GM18873 (cell line): Measurements from ENCODE around the gene FYB1.

ENCODE experiments used
- ATAC-seq: cut with Tn5 transposase; IDR thresholded peaks from one replicate; pipeline ENCODE4 v1.9.1; 2021; ENCODE audit warnings: mild to moderate bottlenecking, moderate library complexity, moderate number of reproducible peaks; ENCODE audit not compliant: unreplicated experiment, low FRiP score

FYB1 gene

DNA sequence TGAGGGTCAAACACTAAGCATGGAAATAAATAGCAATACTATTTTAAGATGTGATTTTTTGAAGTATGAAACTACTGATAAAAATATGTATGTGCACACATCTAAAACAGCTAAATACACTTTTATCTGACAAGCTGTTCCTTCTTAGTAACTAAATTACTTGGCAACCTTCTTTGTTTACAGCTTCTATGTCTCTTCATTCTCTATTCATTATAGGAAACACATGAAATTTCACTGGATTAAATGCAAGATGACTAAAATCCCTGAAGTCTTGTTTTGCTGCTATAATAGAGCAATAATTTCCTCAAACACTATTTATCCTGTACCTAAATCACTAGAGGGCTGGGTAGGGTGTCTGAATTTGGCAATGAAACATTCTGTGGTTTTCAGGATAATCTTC, 156.8 kb downstream of the FYB1 start:
- ATAC-seq = no peak

DNA sequence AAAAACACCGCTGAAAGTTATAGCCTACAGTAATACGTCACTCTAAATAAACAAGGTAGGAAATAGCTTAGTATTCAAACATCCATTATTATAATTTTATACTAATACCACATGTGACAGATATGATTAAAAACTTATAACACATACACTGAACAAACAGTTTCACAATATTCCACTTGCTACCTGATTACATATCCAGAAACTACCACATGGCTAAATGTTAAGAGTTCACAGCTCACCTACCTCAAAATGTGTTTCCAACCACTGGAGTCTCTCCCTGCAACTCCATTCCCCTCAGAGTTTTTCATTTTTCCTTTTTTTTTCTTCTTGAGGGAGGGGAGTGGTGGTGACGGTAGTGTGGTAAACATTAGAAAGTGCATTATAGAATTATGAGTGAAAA, 157.3 kb downstream of the FYB1 start:
- ATAC-seq = no peak

- ATAC-seq = no peak
These were observed 160.3 kb downstream of the FYB1 start for GRCh38 chr5:39059064-39059463.

DNA sequence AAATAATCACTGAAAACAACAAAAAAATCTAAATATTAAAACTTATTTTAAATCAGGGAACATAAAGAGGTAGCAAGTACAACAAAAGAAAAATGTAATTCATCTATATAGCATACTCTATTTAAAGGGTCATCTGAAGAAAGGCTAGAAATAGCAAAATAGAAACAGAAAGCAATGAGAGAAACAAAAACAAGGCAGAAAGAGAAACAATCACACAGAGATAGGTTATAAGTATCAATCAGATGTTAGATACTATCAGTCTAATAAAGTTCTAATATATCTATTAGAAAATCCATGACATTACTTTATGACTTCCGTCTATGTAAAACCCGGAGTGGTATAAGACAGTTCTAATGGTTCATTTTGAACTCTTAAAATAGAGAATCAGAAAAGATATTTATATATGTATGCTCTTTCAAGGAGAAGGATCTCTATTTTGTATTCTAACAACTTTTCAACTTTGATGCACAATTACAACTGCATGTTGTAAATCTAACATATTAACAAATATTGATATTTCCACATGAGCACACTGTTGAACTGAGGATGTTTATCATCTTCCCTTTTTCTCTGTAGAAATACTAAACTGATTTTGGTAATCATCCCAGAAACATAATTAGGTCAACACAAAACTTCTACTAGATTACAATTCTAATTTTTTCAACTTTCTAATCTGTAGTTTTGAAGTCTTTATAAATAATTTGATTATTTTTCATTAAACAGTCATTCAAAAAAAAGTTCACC, 161.0 kb downstream of the FYB1 start:
- ATAC-seq = peak; percentile 79

GRCh38 chr5:39057734-39058133, 161.6 kb downstream of the FYB1 start:
- ATAC-seq = no peak

DNA sequence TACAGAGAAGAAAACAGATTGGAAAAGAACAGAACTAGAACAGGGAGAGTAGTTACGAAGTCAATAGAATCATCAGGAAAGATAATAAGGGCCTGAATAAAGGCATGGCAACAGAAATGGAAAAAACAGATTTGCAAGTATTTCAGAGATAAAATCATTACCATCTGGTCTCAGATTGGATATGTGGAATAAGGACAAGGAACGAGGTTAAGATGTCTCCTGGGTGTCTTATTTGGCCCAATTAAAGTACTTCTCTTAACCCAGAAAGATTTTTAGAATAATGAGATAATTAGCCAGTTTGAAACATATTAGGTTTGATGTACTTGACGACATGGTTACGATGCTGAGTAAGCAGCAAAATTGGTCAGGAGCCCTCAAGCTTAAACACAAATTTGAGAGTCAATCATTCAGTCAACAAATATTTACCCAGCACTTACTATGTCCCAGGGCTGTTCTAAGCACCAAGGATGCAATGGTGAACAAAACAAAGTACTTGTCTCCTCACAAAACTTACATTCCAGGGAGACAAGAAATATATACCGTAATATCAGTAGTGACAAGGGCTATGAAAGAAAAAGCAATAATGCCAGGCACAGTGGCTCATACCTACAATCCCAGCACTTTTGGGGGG, 163.5 kb downstream of the FYB1 start:
- no peak for ATAC-seq
